LNCaP clone FGC (cell line): ENCODE data around the gene PEX11G.
A peak's percentile ranks its signal among the peaks of the same experiment; 100 is the strongest.

Source experiments
- DNase-seq: peaks from one replicate; pipeline ENCODE4 v3.0.0-alpha.2; 2011; ENCODE audit warnings: low read depth
- H3K4me3 ChIP-seq: 2 replicates; pipeline ENCODE4 v1.5.1; 2011; ENCODE audit warnings: mild to moderate bottlenecking, low read depth, low read length, control low read depth
- CTCF ChIP-seq: IDR thresholded peaks from 2 replicates; pipeline ENCODE4 v1.5.1; 2012; ENCODE audit warnings: mild to moderate bottlenecking; ENCODE audit not compliant: control insufficient read depth, insufficient read depth; ENCODE audit errors: extremely low read depth

PEX11G gene

GRCh38 chr19:7505288-7505681, 16.4 kb upstream of the PEX11G start:
- H3K4me3 ChIP-seq, result peak overlapping the region; percentile 54
- no peak for TF ChIP-seq CTCF
- DNase-seq, result no peak

GRCh38 chr19:7504684-7505083, 15.8 kb upstream of the PEX11G start:
- DNase-seq, result no peak
- TF ChIP-seq CTCF, result no peak
- H3K4me3 ChIP-seq, result no peak overlapping the region

- H3K4me3 ChIP-seq, result no peak overlapping the region
- DNase-seq, result no peak
- no peak for TF ChIP-seq CTCF
These were observed 13.7 kb upstream of the PEX11G start for GRCh38 chr19:7502552-7502951.

- 0 out of 2 replicates have a peak, but pooled peaks have one; percentile 6 for TF ChIP-seq CTCF
- DNase-seq, result peak; percentile 83
- H3K4me3 ChIP-seq, result peak overlapping the region; percentile 51
These were observed 12.1 kb upstream of the PEX11G start for GRCh38 chr19:7500811-7501450.

- no peak for DNase-seq
These were observed 8.5 kb upstream of the PEX11G start for GRCh38 chr19:7497292-7497691.

GRCh38 chr19:7494416-7495098, 5.7 kb upstream of the PEX11G start:
- no peak for DNase-seq
- no peak overlapping the region for H3K4me3 ChIP-seq
- TF ChIP-seq CTCF, result no peak

More at GRCh38 chr19:7497292-7497691, 8.5 kb upstream of the PEX11G start:
- H3K4me3 ChIP-seq, result no peak overlapping the region
- peak; percentile 20; the same call in 1 of the 2 replicates for TF ChIP-seq CTCF
